Prostate gland (tissue), 2 donors: ENCODE results near the gene IL36A. TPM values are rescaled to one million over a fixed set of nuclear protein-coding genes. Genes with fewer than 3 reads are reported as not detected.

ENCODE experiments used
- DNase-seq: peaks from one replicate; pipeline ENCODE4 v3.0.0-alpha.2; 2019; ENCODE audit warnings: low spot score
- H3K27ac ChIP-seq, 2 donors: fragments of 200-600 bp; sonication (generic); 2 replicates each; pipeline ENCODE4 v1.5.1; 2017 to 2019
- H3K27me3 ChIP-seq: fragments of 200-600 bp; sonication (generic); replicated peaks from 2 replicates; pipeline ENCODE4 v1.5.1; 2019; ENCODE audit not compliant: insufficient read depth
- H3K36me3 ChIP-seq, 2 donors: fragments of 200-600 bp; sonication (generic); 1 replicate in 1 of 2; 2 replicates in 1 of 2; pipeline versions ENCODE4 v1.5.1 to v1.8.1; 2017 to 2019
- H3K4me1 ChIP-seq: fragments of 200-600 bp; sonication (generic); replicated peaks from 2 replicates; pipeline ENCODE4 v1.5.1; 2019
- H3K4me3 ChIP-seq, 2 donors: fragments of 200-600 bp; sonication (generic); 2 replicates each; pipeline ENCODE4 v1.5.1; 2017 to 2019
- H3K9me3 ChIP-seq: fragments of 200-600 bp; sonication (generic); 2 replicates; pipeline ENCODE4 v1.5.1; 2017
- CTCF ChIP-seq, 4 experiments: fragments of 200-600 bp in 2 of 4; fragments of 450-650 bp in 2 of 4; sonication (generic) in 2 of 4; IDR thresholded peaks; 1 replicate in 3 of 4; 2 replicates in 1 of 4; pipeline ENCODE4 v1.5.1; 2016 to 2019; ENCODE audit warnings: antibody characterized with exemption in 4 of 4, mild to moderate bottlenecking in 2 of 4, moderate library complexity in 2 of 4
- POLR2A ChIP-seq: fragments of 450-650 bp; IDR thresholded peaks from one replicate; pipeline ENCODE4 v1.6.1; 2016; ENCODE audit warnings: antibody characterized with exemption, mild to moderate bottlenecking
- POLR2AphosphoS5 ChIP-seq: sonication (generic); formaldehyde crosslinking; IDR thresholded peaks from one replicate; pipeline ENCODE4 v1.6.1; 2017; ENCODE audit warnings: antibody characterized with exemption
- WGBS: methylation state at CpG from one replicate; pipeline ENCODE4 v1.1.5; 2018; 5-methylcytosine and 5-hydroxymethylcytosine counted together
- intact Hi-C: fragments of 100-400 bp; cut with DNase I; formaldehyde crosslinking; loops from one replicate; pipeline ENCODE4 v1.14.2; 2022
- small RNA-seq, 2 donors: library from RNA; depleted of rRNA; stranded (forward); fragments of <200 nt; gene quantifications; one replicate each; pipeline ENCODE3, GENCODE V24; 2016
- total RNA-seq, 2 donors: library from RNA; depleted of rRNA; stranded (reverse); fragments of >200 nt; gene quantifications; one replicate each; pipeline ENCODE4 v1.1.0, GENCODE V29; 2016

Gene IL36A
- total RNA-seq, 2 donors from 2014 or later: not detected

- intact Hi-C loops: no loop called here
- no peaks in the 10 kb centered on the region for H3K4me1 ChIP-seq
These were observed 48.8 kb downstream of the IL36A start for GRCh38 chr2:113054066-113054465.

DNA sequence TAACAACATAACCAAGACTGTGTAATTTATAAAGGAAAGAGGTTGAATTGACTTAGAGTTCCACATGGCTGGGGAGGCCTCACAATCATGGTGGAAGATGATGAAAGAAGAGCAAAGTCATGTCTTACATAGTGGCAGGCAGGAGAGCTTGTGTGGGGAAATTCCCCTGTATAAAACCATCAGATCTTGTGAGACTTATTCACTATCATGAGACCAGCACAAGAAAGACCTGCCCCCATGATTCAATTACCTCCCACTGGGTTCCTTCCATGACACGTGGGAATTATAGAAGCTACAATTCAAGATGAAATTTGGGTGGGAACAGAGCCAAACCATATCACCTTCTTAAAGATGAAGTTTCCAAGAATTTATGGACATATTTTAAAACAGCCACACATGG is 51.3 kb downstream of the IL36A start:
- H3K4me3 ChIP-seq: no peak overlapping the region
- TF ChIP-seq CTCF (IDR thresholded peaks at IDR 0.05): no peak
- no peaks in the 10 kb centered on the region for H3K36me3 ChIP-seq
- no peak for DNase-seq
- no peaks in the 10 kb centered on the region for H3K27me3 ChIP-seq
- no peaks in the 10 kb centered on the region for H3K4me1 ChIP-seq
- intact Hi-C loops: no loop called here
- H3K9me3 ChIP-seq: no peaks in the 10 kb centered on the region
- H3K27ac ChIP-seq: no peak overlapping the region
- WGBS: 27% methylated on average over 1 of the region's 1 CpG

More at GRCh38 chr2:113054066-113054465, 48.8 kb downstream of the IL36A start:
- Histone ChIP-seq H3K27me3 (no peaks in the 10 kb centered on the region), H3K27ac (no peak overlapping the region), H3K36me3 (no peaks in the 10 kb centered on the region), H3K4me3 (no peak overlapping the region), H3K9me3 (no peaks in the 10 kb centered on the region)
- DNase-seq: no peak
- TF ChIP-seq POLR2A (no peak), CTCF (IDR thresholded peaks at IDR 0.05) (no peak), POLR2AphosphoS5 (no peak)

GRCh38 chr2:113057117-113057516 is 51.9 kb downstream of the IL36A start:
- no peaks in the 10 kb centered on the region for H3K9me3 ChIP-seq
- no peak overlapping the region for H3K27ac ChIP-seq
- H3K27me3 ChIP-seq: no peaks in the 10 kb centered on the region
- H3K4me3 ChIP-seq: no peak overlapping the region
- no peaks in the 10 kb centered on the region for H3K4me1 ChIP-seq
- no peak for DNase-seq
- TF ChIP-seq POLR2A: no peak
- TF ChIP-seq CTCF (IDR thresholded peaks at IDR 0.05): no peak
- no peak for TF ChIP-seq POLR2AphosphoS5
- WGBS: 11% methylated on average over 1 of the region's 1 CpG
- intact Hi-C loops: no loop called here
- H3K36me3 ChIP-seq: no peaks in the 10 kb centered on the region

Small RNA genes within 50 kb of the gene (small RNA-seq; reads per million reads assigned to genes)
- gene HMGN2P23: 0 to 0.09 reads per million in 2 donors

Other genes with a start within 250 kb of the IL36A start
- gene CKAP2L, start 240.8 kb upstream of the IL36A start, total RNA-seq: 1 to 10 TPM in 1 of 2 donors, under 1 TPM in 1; 0.23 to 3.1 TPM
- gene IL1A, start 221.0 kb upstream of the IL36A start, total RNA-seq: 10 to 100 TPM in 1 of 2 donors, not detected in 1; 27.4 TPM
- not detected for gene IL1B, start 168.7 kb upstream of the IL36A start, total RNA-seq
- gene IL37, start 94.3 kb upstream of the IL36A start, total RNA-seq: 1 to 10 TPM in 1 of 2 donors, not detected in 1; 1.4 TPM
- gene IL36G, start 27.5 kb upstream of the IL36A start, total RNA-seq: not detected
- gene IL36B, start 47.4 kb downstream of the IL36A start, total RNA-seq: not detected
- not detected for gene IL36RN, start 53.7 kb downstream of the IL36A start, total RNA-seq
- gene IL1F10, start 62.5 kb downstream of the IL36A start, total RNA-seq: not detected
- gene IL1RN, start 122.1 kb downstream of the IL36A start, total RNA-seq: 1 to 10 TPM; 3.7 to 4.4 TPM
- 100 to 1,000 TPM; 139 to 221 TPM for gene PSD4, start 168.5 kb downstream of the IL36A start, total RNA-seq